Right ventricle myocardium inferior (tissue), 1 donor: ENCODE measurements around the gene TMEM140. TPM values are rescaled to one million over a fixed set of nuclear protein-coding genes. Genes with fewer than 3 reads are reported as not detected.

ENCODE experiments used
- ATAC-seq: fragments of 200-7000 bp; cut with Tn5 transposase; one replicate; pipeline ENCODE4 v1.9.1; 2020; ENCODE audit warnings: mild to moderate bottlenecking, moderate library complexity
- DNase-seq: peaks from one replicate; pipeline ENCODE4 v3.0.0; 2021; ENCODE audit errors: missing footprints
- intact Hi-C: fragments of 100-400 bp; cut with DNase I; formaldehyde crosslinking; loops from one replicate; pipeline ENCODE4 v1.11.0; 2022
- total RNA-seq: library from RNA; stranded (reverse); fragmentation: NEBNext Ultra II Directional; extraction: Animal tissue kit (Norgen Biotek cat#: 25700); gene quantifications from one replicate; pipeline ENCODE4 v1.2.1, GENCODE V29; 2021
- donor health status: DM: no; HTN: yes; CAD: no; lungs with severe emphysema.

The TMEM140 gene
- total RNA-seq, 1 donor from 2014 or later = 24.3 TPM

GRCh38 chr7:135154734-135155133 is 6.9 kb downstream of the TMEM140 start:
- ATAC-seq (no peak), DNase-seq (no peak)
- intact Hi-C loops = no loop called here

GRCh38 chr7:135156290-135156689 is 8.4 kb downstream of the TMEM140 start:
- DNase-seq = no peak
- intact Hi-C loops = no loop called here
- no peak for ATAC-seq

GRCh38 chr7:135158141-135158655 is 10.3 kb downstream of the TMEM140 start:
- intact Hi-C loops = loop anchor here (1.0 kb wide), 1 partner anchor 10 kb away; the partner anchor contains the start of gene TMEM140
- ATAC-seq (peak; percentile 76), DNase-seq (no peak)

DNA sequence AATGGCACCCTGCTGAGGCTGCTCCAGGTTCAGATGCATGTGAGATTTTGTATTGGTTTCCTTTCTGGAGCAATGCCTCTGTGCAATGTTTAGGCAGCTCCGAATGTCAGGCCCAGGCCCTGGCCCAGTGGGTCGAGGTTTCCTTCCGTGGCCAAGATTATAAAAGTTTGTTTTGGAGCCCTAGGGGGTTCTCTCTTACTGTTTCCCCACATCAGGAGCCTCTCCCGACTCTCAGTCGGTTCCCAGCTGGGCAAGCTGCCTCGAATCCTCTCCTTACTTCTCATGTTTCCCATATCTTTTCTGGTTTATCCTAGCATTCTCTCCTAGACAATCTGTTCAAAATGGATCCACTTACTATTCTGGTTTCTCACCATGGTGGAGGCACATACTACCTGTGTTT is 11.0 kb downstream of the TMEM140 start:
- DNase-seq (peak; percentile 42), ATAC-seq (peak; percentile 2)
- intact Hi-C loops = loop anchor here (1.0 kb wide), 1 partner anchor 11 kb away; the partner anchor contains the start of gene TMEM140

- DNase-seq (no peak), ATAC-seq (no peak)
- intact Hi-C loops = no loop called here
Observed at GRCh38 chr7:135159359-135160085, 11.7 kb downstream of the TMEM140 start.

DNA sequence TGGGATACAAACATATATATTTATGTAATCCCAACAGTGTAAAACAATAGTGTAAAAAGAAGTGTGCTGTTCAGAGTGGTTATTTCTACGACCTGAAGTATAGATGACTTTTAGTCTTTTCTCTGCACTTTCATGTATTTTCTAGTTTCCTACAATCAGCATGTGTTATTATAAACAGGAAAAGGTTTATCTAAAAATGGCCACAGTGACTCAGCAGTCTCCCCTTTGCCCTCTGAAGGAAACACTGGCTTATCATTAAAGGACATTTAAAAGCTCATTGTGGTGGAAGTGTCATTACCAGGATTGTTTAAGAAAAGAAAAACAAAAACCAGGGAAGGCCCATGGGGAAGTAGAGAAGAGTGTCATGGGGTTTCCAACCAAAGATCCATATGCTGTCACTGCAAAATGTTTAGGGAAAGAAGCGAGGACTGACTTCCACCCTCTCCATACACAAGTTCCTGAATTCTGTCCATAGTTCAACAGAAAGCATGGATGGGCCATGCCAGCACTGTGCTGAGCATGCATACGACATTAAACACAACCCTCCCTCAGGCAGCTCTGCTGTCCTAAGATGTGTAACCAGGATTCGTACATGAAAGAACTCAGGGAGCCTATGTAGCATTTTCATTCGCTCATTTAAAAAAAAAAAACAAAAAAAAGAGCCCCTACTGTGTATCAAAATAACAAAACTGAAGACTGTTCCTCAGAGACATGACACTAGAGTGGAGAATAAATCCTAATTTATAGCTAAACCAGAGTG is 12.4 kb downstream of the TMEM140 start:
- ATAC-seq (no peak), DNase-seq (peak; percentile 57)
- intact Hi-C loops = no loop called here

GRCh38 chr7:135160858-135161653 is 13.2 kb downstream of the TMEM140 start:
- intact Hi-C loops = no loop called here
- ATAC-seq (no peak), DNase-seq (peak; percentile 65)

GRCh38 chr7:135161669-135162068 is 13.8 kb downstream of the TMEM140 start:
- peak; percentile 64 for DNase-seq
- intact Hi-C loops = no loop called here

DNA sequence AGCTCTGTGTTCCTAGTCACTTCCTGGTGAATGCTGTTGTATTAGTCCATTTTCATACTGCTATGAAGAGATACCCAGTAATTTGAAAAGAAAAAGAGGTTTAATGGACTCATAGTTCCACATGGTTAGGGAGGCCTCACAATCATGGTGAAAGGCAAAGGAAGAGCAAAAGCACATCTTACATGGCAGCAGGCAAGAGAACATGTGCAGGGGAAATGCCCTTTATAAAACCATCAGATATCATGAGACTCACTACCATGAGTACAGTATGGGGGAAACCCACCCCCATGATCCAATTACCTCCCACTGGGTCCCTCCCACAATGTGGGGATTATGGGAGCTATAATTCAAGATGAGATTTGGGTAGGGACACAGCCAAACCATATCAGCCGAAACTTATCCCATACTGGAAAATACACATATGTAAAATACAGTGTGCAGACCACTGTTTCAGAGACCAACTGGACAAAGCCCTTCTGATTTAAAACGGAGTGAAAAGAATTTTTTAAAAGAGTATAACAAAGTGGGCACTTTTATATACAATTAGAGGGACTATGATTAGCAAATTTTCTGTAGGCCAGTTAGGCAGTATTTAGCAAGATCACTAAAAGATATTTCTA is 14.6 kb downstream of the TMEM140 start:
- intact Hi-C loops = no loop called here

More at GRCh38 chr7:135161669-135162068, 13.8 kb downstream of the TMEM140 start:
- ATAC-seq = no peak

DNA sequence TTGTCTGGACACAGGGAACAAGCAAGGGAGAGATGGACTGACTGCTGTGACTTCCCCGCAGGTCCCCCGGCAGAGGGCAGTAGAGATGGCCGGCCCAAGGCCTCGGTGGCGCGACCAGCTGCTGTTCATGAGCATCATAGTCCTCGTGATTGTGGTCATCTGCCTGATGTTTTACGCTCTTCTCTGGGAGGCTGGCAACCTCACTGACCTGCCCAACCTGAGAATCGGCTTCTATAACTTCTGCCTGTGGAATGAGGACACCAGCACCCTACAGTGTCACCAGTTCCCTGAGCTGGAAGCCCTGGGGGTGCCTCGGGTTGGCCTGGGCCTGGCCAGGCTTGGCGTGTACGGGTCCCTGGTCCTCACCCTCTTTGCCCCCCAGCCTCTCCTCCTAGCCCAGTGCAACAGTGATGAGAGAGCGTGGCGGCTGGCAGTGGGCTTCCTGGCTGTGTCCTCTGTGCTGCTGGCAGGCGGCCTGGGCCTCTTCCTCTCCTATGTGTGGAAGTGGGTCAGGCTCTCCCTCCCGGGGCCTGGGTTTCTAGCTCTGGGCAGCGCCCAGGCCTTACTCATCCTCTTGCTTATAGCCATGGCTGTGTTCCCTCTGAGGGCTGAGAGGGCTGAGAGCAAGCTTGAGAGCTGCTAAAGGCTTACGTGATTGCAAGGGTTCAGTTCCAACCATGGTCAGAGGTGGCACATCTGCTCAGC is 16.6 kb downstream of the TMEM140 start:
- ATAC-seq (peak; percentile 6), DNase-seq (no peak)
- intact Hi-C loops = no loop called here

More for the DNA sequence above, 14.6 kb downstream of the TMEM140 start:
- no peak for ATAC-seq
- DNase-seq = no peak

- ATAC-seq (no peak), DNase-seq (no peak)
- intact Hi-C loops = no loop called here
Observed at GRCh38 chr7:135165862-135166261, 18.0 kb downstream of the TMEM140 start.

DNA sequence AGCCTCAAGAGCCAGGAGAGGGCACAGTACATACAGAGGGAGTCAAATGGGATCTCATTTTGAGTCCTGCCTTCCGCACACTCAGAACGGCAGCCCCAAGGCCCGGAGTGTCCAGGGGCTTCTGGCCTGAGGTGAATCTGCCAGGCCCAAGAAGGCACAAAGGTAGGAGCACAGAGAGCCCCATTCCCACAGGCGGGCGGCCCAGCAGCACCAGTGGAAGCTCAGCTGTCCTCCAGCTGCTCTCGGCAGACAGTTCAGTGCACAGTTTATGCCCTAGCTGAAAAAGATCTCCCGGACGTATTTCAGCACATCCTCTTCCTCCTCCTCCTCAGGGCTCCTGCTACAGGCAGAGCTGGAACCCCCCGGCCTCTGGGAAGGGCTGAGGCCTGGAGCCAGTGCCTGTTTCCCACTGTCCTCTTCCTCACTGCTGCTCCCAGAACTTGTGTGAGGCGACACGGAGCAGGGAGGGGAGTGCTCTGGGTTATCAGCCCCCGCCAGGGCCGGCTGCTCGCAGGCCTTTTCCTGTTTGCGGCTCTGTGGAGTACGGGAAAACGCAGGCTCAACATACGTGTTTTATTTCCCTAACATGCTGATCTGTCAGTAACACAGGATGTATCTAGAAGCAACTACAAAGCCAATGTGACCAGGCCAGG is 18.6 kb downstream of the TMEM140 start:
- intact Hi-C loops = no loop called here
- ATAC-seq (no peak), DNase-seq (no peak)

- DNase-seq (peak; percentile 64), ATAC-seq (no peak)
- intact Hi-C loops = no loop called here
Observed at GRCh38 chr7:135167365-135167917, 19.6 kb downstream of the TMEM140 start.

GRCh38 chr7:135168001-135168400 is 20.1 kb downstream of the TMEM140 start:
- DNase-seq = peak; percentile 60
- ATAC-seq = no peak
- intact Hi-C loops = no loop called here

- ATAC-seq (no peak), DNase-seq (peak; percentile 25)
- intact Hi-C loops = no loop called here
Observed at GRCh38 chr7:135168489-135169140, 20.7 kb downstream of the TMEM140 start.

GRCh38 chr7:135169141-135169963 is 21.5 kb downstream of the TMEM140 start:
- intact Hi-C loops = no loop called here
- no peak for ATAC-seq
- DNase-seq = no peak
